Epithelial cell of esophagus (primary cell): Measurements from ENCODE around the gene RNH1.

ENCODE experiments used
- DNase-seq: peaks from one replicate; pipeline ENCODE4 v3.0.0; 2010; ENCODE audit warnings: low read depth
- H3K4me3 ChIP-seq: 2 replicates; pipeline ENCODE4 v1.5.1; 2011; ENCODE audit warnings: mild to moderate bottlenecking, low read length, control low read depth
- TF ChIP-seq, protein P1 (sequence below): IDR thresholded peaks from 2 replicates; pipeline ENCODE4 v1.5.1; 2011; ENCODE audit warnings: low read depth, mild to moderate bottlenecking, low read length, control low read depth, inconsistent platforms; ENCODE audit not compliant: insufficient read depth; ENCODE audit errors: missing control alignments

The RNH1 gene

DNA sequence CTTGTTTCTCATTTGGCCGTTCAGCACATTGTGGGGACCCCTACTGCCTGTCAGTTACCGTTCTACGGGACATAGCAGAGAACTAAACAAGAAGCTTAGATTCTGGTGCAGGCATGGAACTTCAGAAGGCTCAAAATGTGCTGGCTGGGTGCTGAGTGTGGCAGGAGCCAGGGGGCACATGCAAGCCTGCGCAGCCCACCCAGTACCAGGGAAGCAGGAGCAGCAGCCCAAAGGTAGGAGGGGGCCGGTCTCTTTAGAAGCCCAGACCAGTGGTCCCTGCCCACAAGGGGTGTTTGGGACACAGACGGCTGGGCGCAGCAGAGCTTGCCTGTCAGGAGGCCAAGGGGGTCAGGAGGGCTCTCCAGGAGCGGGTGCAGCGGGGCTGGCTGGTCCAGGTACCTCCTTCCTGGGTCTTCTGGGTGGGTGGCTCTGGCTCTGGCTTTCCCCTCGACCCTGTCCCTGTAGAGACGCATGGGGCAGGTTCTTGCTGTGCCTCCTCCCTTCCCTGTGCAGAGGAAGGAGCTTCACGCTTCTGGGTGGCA is 54.8 kb downstream of the RNH1 start:
- DNase-seq = no peak
- no peak overlapping the region for H3K4me3 ChIP-seq
- TF ChIP-seq, protein P1, sequence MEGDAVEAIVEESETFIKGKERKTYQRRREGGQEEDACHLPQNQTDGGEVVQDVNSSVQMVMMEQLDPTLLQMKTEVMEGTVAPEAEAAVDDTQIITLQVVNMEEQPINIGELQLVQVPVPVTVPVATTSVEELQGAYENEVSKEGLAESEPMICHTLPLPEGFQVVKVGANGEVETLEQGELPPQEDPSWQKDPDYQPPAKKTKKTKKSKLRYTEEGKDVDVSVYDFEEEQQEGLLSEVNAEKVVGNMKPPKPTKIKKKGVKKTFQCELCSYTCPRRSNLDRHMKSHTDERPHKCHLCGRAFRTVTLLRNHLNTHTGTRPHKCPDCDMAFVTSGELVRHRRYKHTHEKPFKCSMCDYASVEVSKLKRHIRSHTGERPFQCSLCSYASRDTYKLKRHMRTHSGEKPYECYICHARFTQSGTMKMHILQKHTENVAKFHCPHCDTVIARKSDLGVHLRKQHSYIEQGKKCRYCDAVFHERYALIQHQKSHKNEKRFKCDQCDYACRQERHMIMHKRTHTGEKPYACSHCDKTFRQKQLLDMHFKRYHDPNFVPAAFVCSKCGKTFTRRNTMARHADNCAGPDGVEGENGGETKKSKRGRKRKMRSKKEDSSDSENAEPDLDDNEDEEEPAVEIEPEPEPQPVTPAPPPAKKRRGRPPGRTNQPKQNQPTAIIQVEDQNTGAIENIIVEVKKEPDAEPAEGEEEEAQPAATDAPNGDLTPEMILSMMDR = no peak

DNA sequence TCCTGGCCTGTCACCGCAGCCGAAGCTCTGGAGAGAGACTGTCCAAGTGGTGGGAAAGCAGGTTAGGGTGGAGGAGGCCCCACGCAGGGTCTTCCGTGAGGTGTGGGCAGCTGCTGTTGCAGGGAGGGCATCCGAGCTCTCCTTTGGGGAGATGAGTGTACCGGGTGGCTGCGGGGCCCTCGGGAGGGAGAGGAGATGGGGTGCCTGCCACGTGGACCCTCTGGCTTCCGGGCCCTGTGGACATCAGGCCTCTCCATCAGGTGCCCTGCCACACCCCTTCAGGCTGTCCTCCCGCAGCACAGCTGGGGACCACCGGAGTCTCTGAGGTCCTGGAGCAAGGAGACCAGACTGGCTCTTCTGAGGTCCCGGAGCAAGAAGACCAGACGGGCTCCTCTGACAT is 55.3 kb downstream of the RNH1 start:
- DNase-seq = no peak
- TF ChIP-seq, protein P1 = no peak
- no peak overlapping the region for H3K4me3 ChIP-seq

DNA sequence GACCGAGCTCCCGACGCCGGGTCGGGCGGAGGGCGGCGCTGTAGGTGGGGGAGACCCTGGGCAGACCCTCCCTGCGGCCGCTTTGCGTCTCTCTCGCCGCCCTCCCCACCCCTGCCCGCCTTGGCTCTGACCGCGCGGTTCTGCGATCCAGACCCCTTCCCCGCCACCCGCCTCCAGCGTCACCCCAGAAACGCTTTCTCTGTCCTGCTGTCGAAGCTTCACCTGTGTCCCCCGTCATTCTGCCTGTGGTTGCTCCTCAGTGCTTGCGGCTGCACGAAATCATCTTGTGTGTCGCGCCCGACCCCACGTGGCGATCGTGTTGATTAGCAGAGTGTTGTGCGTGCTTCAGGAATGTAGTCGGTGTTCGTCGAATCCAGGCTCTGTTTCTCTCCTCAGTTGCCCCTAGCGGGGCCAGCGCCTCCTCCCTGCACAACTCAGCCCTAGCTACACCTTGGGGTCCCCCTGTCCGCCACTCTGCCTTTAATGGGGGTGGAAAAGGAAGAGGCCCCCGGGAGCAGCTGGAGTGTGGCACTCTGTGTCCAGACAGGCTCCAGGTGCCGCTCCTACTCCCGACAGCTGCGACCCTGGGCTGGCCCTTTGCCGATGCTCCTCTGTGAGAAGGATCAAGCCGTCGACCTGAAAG is 56.1 kb downstream of the RNH1 start:
- DNase-seq = peak; percentile 82
- TF ChIP-seq, protein P1 = peak; percentile 43
- peak overlapping the region; percentile 76 for H3K4me3 ChIP-seq

DNA sequence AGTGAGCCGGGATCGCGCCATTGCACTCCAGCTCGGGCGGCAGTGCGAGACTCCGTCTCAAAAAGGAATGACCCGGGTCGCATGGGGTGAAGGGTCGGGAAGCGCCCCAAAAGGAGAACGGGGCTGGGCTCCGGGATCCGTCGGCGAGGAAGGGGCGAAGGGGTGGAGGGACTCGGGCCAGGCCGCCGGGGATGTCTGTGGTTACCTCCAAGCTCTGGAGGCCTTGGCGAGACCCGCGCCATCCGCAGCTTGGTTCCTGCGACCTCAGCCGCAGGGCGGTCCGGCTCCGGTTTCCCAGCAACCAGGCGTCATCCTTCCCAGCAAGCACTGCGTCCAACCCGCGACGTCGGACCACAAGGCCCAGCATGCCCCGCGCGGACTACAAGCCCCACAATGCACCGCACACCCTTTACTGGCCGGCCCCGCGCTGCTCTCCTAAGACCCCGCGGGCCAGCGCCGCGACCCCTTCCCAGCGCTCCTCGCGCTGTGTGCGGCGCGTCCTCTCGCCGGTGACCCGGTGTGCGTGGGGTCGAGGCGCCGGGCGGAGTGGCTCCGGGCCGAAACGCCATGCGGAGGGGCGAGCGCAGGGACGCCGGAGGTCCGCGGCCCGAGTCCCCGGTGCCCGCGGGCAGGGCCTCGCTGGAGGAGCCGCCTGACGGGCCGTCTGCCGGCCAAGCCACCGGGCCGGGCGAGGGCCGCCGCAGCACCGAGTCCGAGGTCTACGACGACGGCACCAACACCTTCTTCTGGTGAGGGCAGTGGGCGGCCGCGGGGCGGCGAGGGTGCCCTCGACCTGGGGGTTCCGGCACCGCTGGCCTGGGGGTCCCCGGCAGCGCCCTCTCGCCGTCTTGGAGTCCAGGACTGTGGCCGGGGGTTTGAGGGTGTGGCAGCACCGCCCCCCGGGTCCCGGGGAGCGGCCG is 56.9 kb downstream of the RNH1 start, which contains the start of gene PTDSS2:
Gene PTDSS2, plus strand, starts transcription at position 391 of the 920 bp plus-strand sequence. Its CDS starts 177 bp downstream, at position 568.
- TF ChIP-seq, protein P1 = no peak
- DNase-seq = peak; percentile 97
- peak within 1 kb of the TSS; percentile 76 for H3K4me3 ChIP-seq

DNA sequence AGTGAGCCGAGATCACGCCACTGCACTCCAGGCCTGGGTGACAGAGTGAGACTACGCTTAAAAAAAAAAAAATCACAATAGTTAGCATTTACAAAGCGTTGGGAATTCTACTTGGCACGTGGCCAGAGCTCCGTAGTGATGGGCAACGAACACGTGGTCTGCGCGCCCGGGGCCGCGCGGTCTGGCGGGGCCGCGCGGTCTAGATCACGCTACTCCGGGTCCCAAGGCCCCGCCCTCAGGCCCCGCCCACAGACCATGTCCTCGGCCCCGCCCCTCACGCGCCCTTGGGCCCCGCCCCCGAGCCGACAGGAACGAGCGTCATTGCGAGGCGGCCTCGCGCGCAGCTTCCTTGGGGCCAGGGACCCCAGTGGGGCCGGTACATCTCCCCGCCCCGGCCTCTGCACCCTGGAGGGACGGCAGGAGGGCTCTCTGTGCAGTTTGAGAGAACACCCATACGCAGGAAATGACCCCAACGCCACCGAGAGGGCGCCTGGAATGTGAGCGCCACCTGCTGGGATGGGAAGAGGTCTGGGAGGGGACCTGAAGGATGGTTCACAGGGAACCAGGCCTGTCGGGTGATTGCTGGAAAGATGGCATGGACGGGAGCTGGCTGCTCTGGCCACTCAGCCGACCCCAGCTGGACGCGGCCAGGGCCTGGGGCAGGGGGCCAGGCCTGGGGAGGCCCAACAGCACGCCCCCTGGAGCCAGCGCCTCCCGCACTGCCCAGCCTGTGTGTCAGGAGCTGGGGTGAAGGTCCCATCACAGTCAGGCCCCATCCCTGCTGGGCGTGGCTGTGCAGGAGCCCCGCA is 58.9 kb downstream of the RNH1 start:
- TF ChIP-seq, protein P1 = peak; percentile 87

DNA sequence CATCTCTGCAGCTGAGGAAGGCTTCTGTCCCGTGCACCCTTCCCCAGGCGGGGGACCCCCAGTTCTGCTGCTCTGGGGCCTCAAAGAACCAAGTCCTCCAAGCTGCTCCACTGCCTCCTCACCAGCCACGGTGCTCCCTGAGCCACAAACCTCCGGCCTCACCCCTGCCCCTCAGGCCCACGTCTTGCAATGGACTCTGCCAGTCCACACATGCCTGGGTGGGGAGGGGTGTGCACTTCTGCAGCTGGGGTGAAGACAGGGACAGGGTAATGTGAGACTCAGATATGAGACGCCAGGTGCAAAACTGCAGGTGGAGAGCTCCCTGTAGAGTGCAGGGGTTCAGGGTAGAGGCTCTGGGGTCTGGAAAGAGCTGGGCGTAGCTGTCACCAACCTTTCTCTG is 60.2 kb downstream of the RNH1 start:
- TF ChIP-seq, protein P1 = no peak
- no peak overlapping the region for H3K4me3 ChIP-seq
- DNase-seq = peak; percentile 76

More for the DNA sequence above, 58.9 kb downstream of the RNH1 start:
- DNase-seq = peak; percentile 90
- peak overlapping the region; percentile 75 for H3K4me3 ChIP-seq
